Suppressor macrophage (primary cell): Measurements from ENCODE around the gene INKA2.
"Not testable (repeated sequence)": the region's sequence is repeated elsewhere in the genome, so short reads cannot be mapped to it uniquely, and the experiment has no call there.

Experiments
- DNase-seq, 4 experiments: peaks; one replicate each; pipeline ENCODE4 v3.0.0-alpha.2; 2020 to 2022

The INKA2 gene

GRCh38 chr1:111749628-111750027 lies 10.4 kb upstream of the INKA2 start:
- DNase-seq = no peak

- no peak for DNase-seq
Measured at GRCh38 chr1:111747947-111748346, 8.8 kb upstream of the INKA2 start.

- DNase-seq = peak; percentile 86 to 93 (median 88)
Measured at GRCh38 chr1:111747282-111747734, 8.1 kb upstream of the INKA2 start.

- no peak for DNase-seq
Measured at GRCh38 chr1:111746614-111746999, 7.4 kb upstream of the INKA2 start.

- no peak for DNase-seq
Measured at GRCh38 chr1:111745675-111746613, 6.7 kb upstream of the INKA2 start.

GRCh38 chr1:111743679-111744101 lies 4.5 kb upstream of the INKA2 start:
- no peak for DNase-seq

- DNase-seq = no peak
Measured at GRCh38 chr1:111742938-111743549, 3.8 kb upstream of the INKA2 start.

GRCh38 chr1:111742292-111742691 lies 3.1 kb upstream of the INKA2 start:
- not testable (repeated sequence) for DNase-seq

- peak; percentile 25 to 60 (median 27) for DNase-seq
Measured at GRCh38 chr1:111739925-111740765, 950 bp upstream of the INKA2 start.

- DNase-seq = peak in 3 of 4 experiments; percentile 37 to 78 (median 71)
Measured at GRCh38 chr1:111738436-111739193, 580 bp downstream of the INKA2 start.

GRCh38 chr1:111738133-111738435 lies 1.1 kb downstream of the INKA2 start:
- DNase-seq = no peak

GRCh38 chr1:111737216-111738132 lies 1.7 kb downstream of the INKA2 start:
- DNase-seq = no peak

- no peak for DNase-seq
Measured at GRCh38 chr1:111736548-111737215, 2.5 kb downstream of the INKA2 start.

GRCh38 chr1:111735858-111736544 lies 3.2 kb downstream of the INKA2 start:
- no peak for DNase-seq

GRCh38 chr1:111735321-111735720 lies 3.9 kb downstream of the INKA2 start:
- DNase-seq = no peak

- DNase-seq = no peak
Measured at GRCh38 chr1:111734856-111735255, 4.3 kb downstream of the INKA2 start.

- DNase-seq = no peak
Measured at GRCh38 chr1:111734426-111734825, 4.8 kb downstream of the INKA2 start.

- DNase-seq = peak; percentile 68 to 85 (median 80)
Measured at GRCh38 chr1:111733992-111734341, 5.2 kb downstream of the INKA2 start.

GRCh38 chr1:111733183-111733991 lies 5.8 kb downstream of the INKA2 start:
- peak; percentile 86 to 97 (median 93) for DNase-seq
